Measurements from ENCODE around the gene GPC2.

DNA sequence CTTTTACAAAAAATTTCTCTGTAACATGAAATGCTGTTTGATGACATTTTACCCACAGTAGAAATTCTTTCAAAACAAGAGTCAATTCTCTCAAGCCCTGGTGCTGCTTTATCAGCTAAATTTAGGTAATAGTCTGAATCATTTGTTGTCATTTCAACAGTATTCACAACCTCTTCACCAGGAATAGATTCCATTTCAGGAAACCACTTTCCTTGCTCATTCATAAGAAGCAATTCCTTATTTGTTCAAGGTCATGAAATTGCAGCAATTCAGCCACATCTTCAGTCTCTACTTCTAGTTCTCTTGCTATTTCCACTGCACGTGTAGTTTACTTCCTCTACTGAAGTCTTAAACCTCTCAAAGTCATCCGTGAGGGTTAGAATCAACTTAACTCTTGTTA, 14.6 kb upstream of the GPC2 start:
- TF ChIP-seq POLR2A (IDR thresholded peaks at IDR 0.05; ENCODE audit: extremely low read depth, insufficient read length): no peak
- TF ChIP-seq, protein P1, sequence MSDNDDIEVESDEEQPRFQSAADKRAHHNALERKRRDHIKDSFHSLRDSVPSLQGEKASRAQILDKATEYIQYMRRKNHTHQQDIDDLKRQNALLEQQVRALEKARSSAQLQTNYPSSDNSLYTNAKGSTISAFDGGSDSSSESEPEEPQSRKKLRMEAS (IDR thresholded peaks at IDR 0.05; ENCODE audit: low read depth, low read length): peak; percentile 6; the same call in 1 of the 2 replicates
- TF ChIP-seq, protein P2, sequence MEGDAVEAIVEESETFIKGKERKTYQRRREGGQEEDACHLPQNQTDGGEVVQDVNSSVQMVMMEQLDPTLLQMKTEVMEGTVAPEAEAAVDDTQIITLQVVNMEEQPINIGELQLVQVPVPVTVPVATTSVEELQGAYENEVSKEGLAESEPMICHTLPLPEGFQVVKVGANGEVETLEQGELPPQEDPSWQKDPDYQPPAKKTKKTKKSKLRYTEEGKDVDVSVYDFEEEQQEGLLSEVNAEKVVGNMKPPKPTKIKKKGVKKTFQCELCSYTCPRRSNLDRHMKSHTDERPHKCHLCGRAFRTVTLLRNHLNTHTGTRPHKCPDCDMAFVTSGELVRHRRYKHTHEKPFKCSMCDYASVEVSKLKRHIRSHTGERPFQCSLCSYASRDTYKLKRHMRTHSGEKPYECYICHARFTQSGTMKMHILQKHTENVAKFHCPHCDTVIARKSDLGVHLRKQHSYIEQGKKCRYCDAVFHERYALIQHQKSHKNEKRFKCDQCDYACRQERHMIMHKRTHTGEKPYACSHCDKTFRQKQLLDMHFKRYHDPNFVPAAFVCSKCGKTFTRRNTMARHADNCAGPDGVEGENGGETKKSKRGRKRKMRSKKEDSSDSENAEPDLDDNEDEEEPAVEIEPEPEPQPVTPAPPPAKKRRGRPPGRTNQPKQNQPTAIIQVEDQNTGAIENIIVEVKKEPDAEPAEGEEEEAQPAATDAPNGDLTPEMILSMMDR (IDR thresholded peaks at IDR 0.05; ENCODE audit: low read depth, low read length): no peak
- no peak; the same call in 1 of the 2 replicates for TF ChIP-seq MYC (IDR thresholded peaks at IDR 0.05; ENCODE audit: low read depth, low read length)
